ENCODE measurements around the gene METTL25B.

Gene METTL25B

GRCh38 chr1:156768610-156769295 lies 40.5 kb downstream of the METTL25B start:
- no peak for TF ChIP-seq CTCF (IDR thresholded peaks at IDR 0.05)
- no peak for TF ChIP-seq ZFX (IDR thresholded peaks at IDR 0.05; ENCODE audit: borderline replicate concordance)
- peak overlapping the region; percentile 88 for H3K27ac ChIP-seq

- no peak for TF ChIP-seq CTCF (IDR thresholded peaks at IDR 0.05)
- no peak for TF ChIP-seq ZFX (IDR thresholded peaks at IDR 0.05; ENCODE audit: borderline replicate concordance)
- no peak overlapping the region for H3K27ac ChIP-seq
Observed at GRCh38 chr1:156772222-156772621, 44.0 kb downstream of the METTL25B start.

DNA sequence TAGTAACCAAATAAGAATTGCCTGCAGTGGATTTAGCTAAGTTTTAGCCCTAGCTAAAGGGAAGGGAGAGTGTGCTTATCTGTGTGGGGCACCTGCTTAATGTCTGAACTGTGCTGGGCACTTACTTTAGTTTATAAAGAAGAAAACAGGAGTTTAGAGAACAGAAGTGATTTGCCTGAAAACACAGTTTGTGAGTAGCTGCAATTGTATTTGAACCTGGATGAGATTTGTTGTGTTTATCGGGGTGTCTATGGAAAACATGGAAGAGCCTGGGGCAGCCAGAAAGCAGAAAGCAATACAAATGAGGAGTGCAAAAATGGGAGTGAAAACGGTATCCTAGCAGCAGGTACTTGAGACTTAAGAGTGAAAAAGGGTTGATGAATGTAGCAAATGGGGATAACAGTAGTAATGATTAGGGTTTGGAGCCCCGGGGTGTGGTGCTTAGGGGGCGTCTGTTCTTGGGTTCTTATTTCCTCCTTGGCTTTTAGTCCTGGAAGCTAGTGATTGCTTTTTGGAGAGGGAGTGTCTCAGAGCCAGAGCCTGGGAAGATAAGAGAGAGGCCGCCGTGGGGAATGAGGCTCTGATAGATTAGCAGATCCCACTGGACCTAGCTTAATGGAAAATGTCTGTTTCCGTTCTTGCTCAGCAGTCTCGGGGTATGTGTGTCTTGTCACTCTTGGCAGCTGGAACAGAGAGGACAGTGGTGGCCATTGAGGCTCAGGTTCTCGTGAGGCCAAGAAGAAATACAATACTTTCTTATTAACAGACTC lies 44.6 kb downstream of the METTL25B start:
- no peak for TF ChIP-seq CTCF (IDR thresholded peaks at IDR 0.05)
- no peak for TF ChIP-seq ZFX (IDR thresholded peaks at IDR 0.05; ENCODE audit: borderline replicate concordance)
- H3K27ac ChIP-seq: no peak overlapping the region

DNA sequence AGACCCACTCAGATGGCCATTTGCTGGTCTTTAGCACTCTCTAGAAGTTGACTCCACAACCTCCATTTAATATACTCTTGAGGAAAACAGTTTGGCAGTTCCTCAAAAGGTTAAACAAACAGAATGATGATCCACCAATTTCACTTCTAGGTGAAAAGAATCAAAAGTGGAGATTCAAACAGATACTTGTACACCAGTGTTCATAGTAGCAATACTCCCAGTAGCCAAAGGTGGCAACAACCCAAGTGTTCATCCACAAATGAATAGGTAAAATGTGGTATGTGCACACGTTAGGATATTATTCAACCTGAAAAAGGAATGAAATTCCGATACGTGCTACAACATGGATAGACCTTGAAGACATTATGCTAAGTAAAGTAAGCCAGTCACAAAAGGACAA lies 45.3 kb downstream of the METTL25B start:
- no peak overlapping the region for H3K27ac ChIP-seq
- TF ChIP-seq ZFX (IDR thresholded peaks at IDR 0.05; ENCODE audit: borderline replicate concordance): no peak
- no peak for TF ChIP-seq CTCF (IDR thresholded peaks at IDR 0.05)

- no peak overlapping the region for H3K27ac ChIP-seq
- TF ChIP-seq ZFX (IDR thresholded peaks at IDR 0.05; ENCODE audit: borderline replicate concordance) (no peak), CTCF (IDR thresholded peaks at IDR 0.05) (no peak)
Observed at GRCh38 chr1:156775799-156776198, 47.5 kb downstream of the METTL25B start.

- TF ChIP-seq CTCF (IDR thresholded peaks at IDR 0.05) (no peak), ZFX (IDR thresholded peaks at IDR 0.05; ENCODE audit: borderline replicate concordance) (no peak)
- peak overlapping the region; percentile 7; the same call in 1 of the 2 replicates for H3K27ac ChIP-seq
Observed at GRCh38 chr1:156776942-156777341, 48.7 kb downstream of the METTL25B start.

DNA sequence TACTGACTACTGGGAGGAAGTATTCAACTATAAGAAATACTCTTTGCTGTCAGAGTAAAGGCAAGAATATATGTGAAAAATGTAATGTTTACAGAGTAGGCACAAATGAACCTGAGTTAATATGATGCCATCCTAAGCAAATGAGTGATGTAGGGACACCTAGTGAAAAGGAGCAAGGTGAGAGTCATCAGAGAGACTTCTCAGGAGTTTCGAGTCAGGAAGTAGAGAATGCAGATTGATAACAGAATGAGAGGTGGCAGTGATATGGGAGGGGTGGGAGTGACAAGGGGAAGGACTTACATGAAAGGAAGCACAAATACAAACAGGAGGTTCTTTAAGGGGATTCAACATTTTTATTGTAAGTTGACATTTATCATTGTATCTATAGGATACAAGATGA lies 49.3 kb downstream of the METTL25B start:
- TF ChIP-seq CTCF (IDR thresholded peaks at IDR 0.05) (no peak), ZFX (IDR thresholded peaks at IDR 0.05; ENCODE audit: borderline replicate concordance) (no peak)
- H3K27ac ChIP-seq: peak overlapping the region; percentile 7; the same call in 1 of the 2 replicates

All from 22Rv1 (cell line).